Measurements from ENCODE around the gene CIDEA. TPM values are rescaled to one million over a fixed set of nuclear protein-coding genes. Genes with fewer than 3 reads are reported as not detected.
A peak's percentile ranks its signal among the peaks of the same experiment; 100 is the strongest.

The CIDEA gene
- total RNA-seq, 6 donors from 2014 or later, result not detected

DNA sequence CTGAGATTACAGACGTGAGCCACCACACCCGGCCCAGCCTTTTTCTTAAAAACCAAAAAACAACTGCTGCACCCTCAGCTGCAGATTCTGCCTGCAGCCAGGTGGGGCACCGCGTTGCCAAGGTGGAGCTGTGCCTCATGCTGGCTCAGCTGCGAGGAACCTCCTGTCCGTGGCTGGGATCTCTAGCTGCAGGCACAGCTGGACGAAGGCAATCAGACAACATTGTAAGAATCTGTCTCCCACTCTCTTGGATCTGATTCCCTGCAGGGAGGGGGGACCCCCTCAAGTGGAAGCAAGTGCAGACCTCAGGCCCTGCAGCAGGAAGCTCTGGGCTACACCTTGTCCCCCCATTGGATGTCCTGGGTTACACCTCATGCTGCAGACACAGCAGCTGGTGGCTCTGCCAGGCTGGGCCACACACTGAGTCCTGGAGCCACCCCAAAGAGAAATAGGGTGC, 24.1 kb downstream of the CIDEA start:
- DNase-seq, result no peak
- no peaks in the 10 kb centered on the region for H3K27me3 ChIP-seq
- TF ChIP-seq CTCF (IDR thresholded peaks at IDR 0.05), result no peak
- TF ChIP-seq POLR2A (IDR thresholded peaks at IDR 0.05), result no peak
- TF ChIP-seq POLR2AphosphoS5 (IDR thresholded peaks at IDR 0.05), result no peak
- TF ChIP-seq EP300 (IDR thresholded peaks at IDR 0.05), result no peak
- peak overlapping the region in 3 of 4 donors; percentile 27 to 40 (median 37) for H3K4me3 ChIP-seq
- no peak for ATAC-seq (ENCODE audit: low FRiP score in 2 of 2)
- H3K4me1 ChIP-seq, result peaks cover 6 to 10% (median 9%) of the 10 kb centered on the region in 4 donors
- H3K27ac ChIP-seq, result peak overlapping the region; percentile 81 to 89 (median 84)
- WGBS, 2 donors, result 76 to 84% methylated on average over 3 to 7 of the region's 7 CpGs
- H3K9me3 ChIP-seq, result no peaks in the 10 kb centered on the region
- no peaks in the 10 kb centered on the region for H3K36me3 ChIP-seq

GRCh38 chr18:12278741-12279682, 24.9 kb downstream of the CIDEA start:
- ATAC-seq (ENCODE audit: low FRiP score in 2 of 2) (peak; percentile 87 to 95), DNase-seq (peak; percentile 80 to 88)
- Histone ChIP-seq H3K4me1 (peaks cover 6 to 10% (median 9%) of the 10 kb centered on the region in 4 donors), H3K27ac (peak overlapping the region; percentile 81 to 89 (median 84)), H3K4me3 (peak overlapping the region in 3 of 4 donors; percentile 27 to 40 (median 37)), H3K36me3 (no peaks in the 10 kb centered on the region), H3K9me3 (no peaks in the 10 kb centered on the region), H3K27me3 (no peaks in the 10 kb centered on the region)
- TF ChIP-seq POLR2AphosphoS5 (IDR thresholded peaks at IDR 0.05) (peak; percentile 77 to 78), POLR2A (IDR thresholded peaks at IDR 0.05) (peak in 3 of 4 donors; percentile 34 to 65 (median 35)), EP300 (IDR thresholded peaks at IDR 0.05) (no peak), CTCF (IDR thresholded peaks at IDR 0.05) (peak in 4 of 6 experiments; percentile 14 to 47 (median 28))
- WGBS, 2 donors, result 27 to 38% methylated on average over 16 to 30 of the region's 30 CpGs

DNA sequence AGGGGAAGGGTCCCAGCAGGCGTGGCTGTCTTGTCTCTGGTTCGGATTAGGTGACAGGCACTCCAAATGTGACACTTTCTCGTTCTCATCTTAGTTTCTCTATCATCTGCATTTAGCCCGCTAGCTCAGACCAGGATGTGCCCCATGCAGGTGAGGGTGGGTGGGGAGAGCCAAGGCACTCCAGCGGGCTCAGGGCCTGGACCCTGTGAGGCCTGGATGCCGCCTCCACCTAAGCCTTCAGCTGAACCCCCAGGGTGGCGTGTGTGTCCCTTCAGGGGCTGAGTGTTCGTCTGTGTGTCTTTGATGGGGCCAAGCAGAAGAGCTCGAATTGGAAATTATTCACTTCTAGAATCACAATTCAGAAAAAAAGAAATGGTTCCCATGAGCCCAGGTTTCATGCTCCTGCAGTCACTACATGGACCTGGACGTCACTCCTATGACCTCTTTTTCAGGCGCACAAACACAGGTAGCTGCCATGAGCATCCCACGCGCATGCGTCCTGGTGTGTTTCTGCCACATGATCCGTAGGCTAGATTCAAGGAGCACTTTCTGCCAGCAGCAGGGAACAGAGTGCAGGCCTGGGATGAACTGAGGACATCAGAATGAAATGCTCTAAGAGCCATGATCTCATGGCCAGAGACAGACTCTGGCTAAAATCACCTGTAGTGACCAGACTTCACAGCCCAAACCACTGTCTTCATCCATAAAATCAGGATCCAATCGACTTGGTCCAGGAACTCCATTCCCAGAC, 25.8 kb downstream of the CIDEA start:
- TF ChIP-seq CTCF (IDR thresholded peaks at IDR 0.05) (no peak), EP300 (IDR thresholded peaks at IDR 0.05) (no peak), POLR2A (IDR thresholded peaks at IDR 0.05) (no peak), POLR2AphosphoS5 (IDR thresholded peaks at IDR 0.05) (no peak)
- ATAC-seq (ENCODE audit: low FRiP score in 2 of 2) (no peak), DNase-seq (no peak)
- Histone ChIP-seq H3K27ac (peak overlapping the region; percentile 81 to 89 (median 84)), H3K27me3 (no peaks in the 10 kb centered on the region), H3K36me3 (no peaks in the 10 kb centered on the region), H3K9me3 (no peaks in the 10 kb centered on the region), H3K4me1 (peaks cover 6 to 10% (median 9%) of the 10 kb centered on the region in 4 donors), H3K4me3 (peak overlapping the region in 2 of 4 donors; percentile 37 to 40)
- WGBS, 2 donors, result 91 to 94% methylated on average over 15 to 16 of the region's 16 CpGs

DNA sequence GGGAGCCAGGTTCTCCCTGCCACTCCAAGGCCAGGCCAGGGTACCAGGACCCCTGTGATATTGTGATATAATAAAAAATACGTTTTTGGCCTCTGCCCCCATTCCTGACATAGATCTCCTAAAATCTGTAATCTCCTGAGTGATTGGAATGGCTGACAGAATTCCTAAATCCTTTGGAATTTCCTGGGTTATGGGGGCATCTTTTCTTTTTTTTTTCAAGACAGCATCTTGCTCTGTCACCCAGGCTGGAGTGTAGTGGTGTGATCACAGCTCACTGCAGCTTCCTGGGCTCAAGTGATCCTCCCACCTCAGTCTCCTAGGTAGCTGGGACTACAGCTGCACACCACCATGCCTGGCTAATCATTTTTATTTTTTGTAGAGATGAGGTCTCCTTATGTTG, 27.7 kb downstream of the CIDEA start:
- H3K4me1 ChIP-seq, result peaks cover 6 to 10% (median 9%) of the 10 kb centered on the region in 4 donors
- WGBS, 2 donors, result 40 to 47% methylated on average over 1 of the region's 1 CpG
- no peaks in the 10 kb centered on the region for H3K9me3 ChIP-seq
- no peak for TF ChIP-seq EP300 (IDR thresholded peaks at IDR 0.05)
- TF ChIP-seq CTCF (IDR thresholded peaks at IDR 0.05), result no peak
- TF ChIP-seq POLR2A (IDR thresholded peaks at IDR 0.05), result no peak
- no peak for TF ChIP-seq POLR2AphosphoS5 (IDR thresholded peaks at IDR 0.05)
- no peak overlapping the region for H3K4me3 ChIP-seq
- H3K27me3 ChIP-seq, result no peaks in the 10 kb centered on the region
- DNase-seq (no peak), ATAC-seq (ENCODE audit: low FRiP score in 2 of 2) (no peak)
- H3K27ac ChIP-seq, result no peak overlapping the region
- no peaks in the 10 kb centered on the region for H3K36me3 ChIP-seq

All from upper lobe of left lung (tissue), 6 donors.